HFFc6 (cell line): ENCODE data around the gene ZFAND6. TPM values are rescaled to one million over a fixed set of nuclear protein-coding genes. Genes with fewer than 3 reads are reported as not detected.
A peak's percentile ranks its signal among the peaks of the same experiment; 100 is the strongest.

Experiments used
- DNase-seq: peaks from one replicate; pipeline ENCODE4 v3.0.0-alpha.2; 2018
- H3K27ac Mint-ChIP-seq: 2 replicates; pipeline ENCODE4 v1.8.0; 2020; ENCODE audit warnings: mild to moderate bottlenecking, mixed read lengths
- H3K27me3 Mint-ChIP-seq: 2 replicates; pipeline ENCODE4 v1.8.0; 2021; ENCODE audit warnings: mild to moderate bottlenecking, moderate library complexity, mixed read lengths; ENCODE audit not compliant: insufficient read depth
- H3K36me3 Mint-ChIP-seq: 2 replicates; pipeline ENCODE4 v1.8.0; 2021; ENCODE audit warnings: low read depth, mixed read lengths
- H3K4me1 Mint-ChIP-seq: 2 replicates; pipeline ENCODE4 v1.8.0; 2020; ENCODE audit warnings: low read depth, mixed read lengths
- H3K4me3 Mint-ChIP-seq: 2 replicates; pipeline ENCODE4 v1.8.0; 2020; ENCODE audit warnings: mild to moderate bottlenecking, moderate library complexity, mixed read lengths
- H3K9me3 Mint-ChIP-seq: 2 replicates; pipeline ENCODE4 v1.8.0; 2020; ENCODE audit warnings: mild to moderate bottlenecking, mixed read lengths
- CTCF ChIP-seq: fragments of 200-600 bp; sonication (generic); IDR thresholded peaks from 2 replicates; pipeline ENCODE4 v1.5.0; 2021; ENCODE audit warnings: antibody characterized with exemption, mild to moderate bottlenecking
- total RNA-seq, 6 experiments: library from RNA; stranded (reverse); fragmentation: NEBNext Ultra II Directional; extraction: Animal tissue kit (Norgen Biotek cat#: 25700); gene quantifications; 2 replicates in 1 of 6; 3 replicates in 5 of 6; pipeline ENCODE4 v1.2.3, GENCODE V29; 2021

Gene ZFAND6
- total RNA-seq, 6 experiments from 2014 or later = 49.0 to 62.6 (median 57.6) TPM

GRCh38 chr15:80163897-80164296, 104.4 kb downstream of the ZFAND6 start:
- Mint-ChIP-seq H3K36me3 (peaks cover 52% of the 10 kb centered on the region), H3K9me3 (no peaks in the 10 kb centered on the region)

GRCh38 chr15:80167936-80168335, 108.5 kb downstream of the ZFAND6 start:
- Mint-ChIP-seq H3K27me3 (no peaks in the 10 kb centered on the region; the same call in 1 of the 2 replicates), H3K4me1 (peaks cover 6% of the 10 kb centered on the region; the same call in 1 of the 2 replicates), H3K4me3 (no peak overlapping the region), H3K36me3 (peaks cover 29% of the 10 kb centered on the region), H3K27ac (no peak overlapping the region), H3K9me3 (no peaks in the 10 kb centered on the region)
- no peak for TF ChIP-seq CTCF
- no peak for DNase-seq

More at GRCh38 chr15:80163897-80164296, 104.4 kb downstream of the ZFAND6 start:
- no peak overlapping the region for H3K4me3 Mint-ChIP-seq
- TF ChIP-seq CTCF = no peak
- peaks cover 26% of the 10 kb centered on the region for H3K4me1 Mint-ChIP-seq
- no peak overlapping the region for H3K27ac Mint-ChIP-seq
- no peaks in the 10 kb centered on the region for H3K27me3 Mint-ChIP-seq
- no peak for DNase-seq

GRCh38 chr15:80168421-80168820, 108.9 kb downstream of the ZFAND6 start:
- Mint-ChIP-seq H3K27ac (peak overlapping the region; percentile 20; the same call in 1 of the 2 replicates), H3K4me3 (no peak overlapping the region), H3K4me1 (peaks cover 11% of the 10 kb centered on the region), H3K27me3 (no peaks in the 10 kb centered on the region; the same call in 1 of the 2 replicates), H3K36me3 (peaks cover 24% of the 10 kb centered on the region), H3K9me3 (no peaks in the 10 kb centered on the region)
- TF ChIP-seq CTCF = no peak
- DNase-seq = no peak

GRCh38 chr15:80169768-80170357, 110.4 kb downstream of the ZFAND6 start:
- peaks cover 25% of the 10 kb centered on the region for H3K4me1 Mint-ChIP-seq
- H3K4me3 Mint-ChIP-seq = no peak overlapping the region

GRCh38 chr15:80170596-80170995, 111.1 kb downstream of the ZFAND6 start:
- no peak for TF ChIP-seq CTCF
- H3K4me1 Mint-ChIP-seq = peaks cover 27% of the 10 kb centered on the region
- no peak for DNase-seq
- no peak overlapping the region for H3K4me3 Mint-ChIP-seq
- H3K36me3 Mint-ChIP-seq = peaks cover 16% of the 10 kb centered on the region
- no peak overlapping the region for H3K27ac Mint-ChIP-seq
- H3K27me3 Mint-ChIP-seq = no peaks in the 10 kb centered on the region; the same call in 1 of the 2 replicates
- no peaks in the 10 kb centered on the region for H3K9me3 Mint-ChIP-seq

More at GRCh38 chr15:80169768-80170357, 110.4 kb downstream of the ZFAND6 start:
- Mint-ChIP-seq H3K36me3 (peaks cover 13% of the 10 kb centered on the region), H3K9me3 (no peaks in the 10 kb centered on the region), H3K27ac (no peak overlapping the region), H3K27me3 (no peaks in the 10 kb centered on the region; the same call in 1 of the 2 replicates)
- TF ChIP-seq CTCF = no peak
- no peak for DNase-seq
